Keratinocyte (primary cell): Measurements from ENCODE around the gene CKLF.

ENCODE experiments used
- EZH2 ChIP-seq: IDR thresholded peaks from one replicate; pipeline ENCODE4 v1.6.1; 2012; ENCODE audit warnings: inconsistent platforms, mild to moderate bottlenecking, low read length, moderate library complexity
- TF ChIP-seq, protein P1 (sequence below), 3 experiments: IDR thresholded peaks in 1 of 3; conservative IDR thresholded peaks in 1 of 3; optimal IDR thresholded peaks in 1 of 3; 2 replicates in 2 of 3; 3 replicates in 1 of 3; pipeline versions ENCODE3 to v1.5.1; 2011; ENCODE audit warnings: low read length in 3 of 3, mild to moderate bottlenecking in 3 of 3, moderate library complexity in 2 of 3, control low read depth in 1 of 3, inconsistent platforms in 1 of 3; ENCODE audit not compliant: insufficient read depth in 2 of 3; ENCODE audit errors: extremely low read depth in 1 of 3

GRCh38 chr16:66503030-66503429, 49.3 kb upstream of the CKLF start:
- TF ChIP-seq, protein P1, sequence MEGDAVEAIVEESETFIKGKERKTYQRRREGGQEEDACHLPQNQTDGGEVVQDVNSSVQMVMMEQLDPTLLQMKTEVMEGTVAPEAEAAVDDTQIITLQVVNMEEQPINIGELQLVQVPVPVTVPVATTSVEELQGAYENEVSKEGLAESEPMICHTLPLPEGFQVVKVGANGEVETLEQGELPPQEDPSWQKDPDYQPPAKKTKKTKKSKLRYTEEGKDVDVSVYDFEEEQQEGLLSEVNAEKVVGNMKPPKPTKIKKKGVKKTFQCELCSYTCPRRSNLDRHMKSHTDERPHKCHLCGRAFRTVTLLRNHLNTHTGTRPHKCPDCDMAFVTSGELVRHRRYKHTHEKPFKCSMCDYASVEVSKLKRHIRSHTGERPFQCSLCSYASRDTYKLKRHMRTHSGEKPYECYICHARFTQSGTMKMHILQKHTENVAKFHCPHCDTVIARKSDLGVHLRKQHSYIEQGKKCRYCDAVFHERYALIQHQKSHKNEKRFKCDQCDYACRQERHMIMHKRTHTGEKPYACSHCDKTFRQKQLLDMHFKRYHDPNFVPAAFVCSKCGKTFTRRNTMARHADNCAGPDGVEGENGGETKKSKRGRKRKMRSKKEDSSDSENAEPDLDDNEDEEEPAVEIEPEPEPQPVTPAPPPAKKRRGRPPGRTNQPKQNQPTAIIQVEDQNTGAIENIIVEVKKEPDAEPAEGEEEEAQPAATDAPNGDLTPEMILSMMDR (optimal IDR thresholded peaks at IDR 0.05 in 1 of 3, IDR thresholded peaks at IDR 0.05 in 1 of 3, conservative IDR thresholded peaks at IDR 0.05 in 1 of 3; ENCODE audit: extremely low read depth in 1 of 3, insufficient read depth in 2 of 3, low read length in 3 of 3): no peak
- TF ChIP-seq EZH2: no peak
